GM19395 (cell line): Measurements from ENCODE around the gene COL4A1.

Experiments used
- ATAC-seq: cut with Tn5 transposase; IDR thresholded peaks from one replicate; pipeline ENCODE4 v1.9.1; 2021; ENCODE audit warnings: mild to moderate bottlenecking, moderate library complexity; ENCODE audit not compliant: unreplicated experiment

Gene COL4A1

DNA sequence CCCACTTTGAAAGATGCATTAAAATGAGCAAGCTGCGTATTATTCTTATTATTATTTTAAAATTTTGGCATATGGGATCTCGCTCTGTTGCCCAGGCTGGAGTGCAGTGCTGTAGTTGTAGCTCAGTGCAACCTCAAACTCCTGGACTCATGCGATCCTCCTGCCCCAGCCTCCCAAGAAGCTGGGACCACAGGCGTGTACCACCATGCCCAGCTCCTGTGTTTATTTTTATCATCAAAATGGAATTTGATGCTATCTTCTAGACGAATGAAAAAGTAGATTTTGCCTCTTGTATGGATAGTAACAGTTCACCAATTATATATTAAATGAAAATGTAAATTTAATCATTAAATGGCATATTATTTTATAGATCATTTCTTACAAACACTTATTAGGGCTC is 43.6 kb downstream of the COL4A1 start:
- ATAC-seq = no peak

DNA sequence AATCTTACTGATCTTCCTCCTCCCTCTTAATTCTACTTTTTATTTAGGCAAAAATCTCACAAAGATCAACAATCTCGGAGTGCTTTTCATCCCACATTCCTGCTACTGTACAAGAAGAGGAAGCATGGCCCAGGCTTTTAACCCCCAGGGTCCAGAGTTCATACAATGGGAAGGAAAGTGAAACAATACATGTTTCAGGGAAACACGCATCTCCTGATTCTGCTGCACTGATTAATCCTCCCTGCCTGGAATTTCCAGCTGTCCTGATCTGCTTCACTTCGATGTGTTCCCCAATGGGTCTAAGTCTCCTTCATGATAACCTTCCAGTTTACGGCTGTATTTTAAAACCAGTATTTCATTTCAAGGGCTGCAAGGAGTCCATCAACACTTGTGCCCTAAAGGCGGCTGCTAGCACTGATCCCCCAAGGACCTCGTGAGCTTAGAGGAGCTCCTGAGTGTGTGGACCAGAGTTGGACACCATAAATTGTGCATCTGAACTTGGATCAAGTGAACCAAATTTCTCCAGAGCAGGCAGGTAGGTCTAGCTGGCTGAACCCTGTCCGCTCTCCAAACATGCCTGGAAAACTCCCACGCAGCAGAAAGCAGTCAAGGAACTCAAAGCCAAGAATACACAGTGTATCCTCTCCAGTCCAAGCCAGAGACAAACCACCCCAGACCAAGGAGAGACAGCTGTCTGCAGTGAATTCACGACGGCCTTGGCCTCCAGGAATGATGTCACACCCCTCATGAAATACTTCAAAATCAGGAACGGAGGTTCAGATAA is 44.3 kb downstream of the COL4A1 start:
- ATAC-seq = no peak

DNA sequence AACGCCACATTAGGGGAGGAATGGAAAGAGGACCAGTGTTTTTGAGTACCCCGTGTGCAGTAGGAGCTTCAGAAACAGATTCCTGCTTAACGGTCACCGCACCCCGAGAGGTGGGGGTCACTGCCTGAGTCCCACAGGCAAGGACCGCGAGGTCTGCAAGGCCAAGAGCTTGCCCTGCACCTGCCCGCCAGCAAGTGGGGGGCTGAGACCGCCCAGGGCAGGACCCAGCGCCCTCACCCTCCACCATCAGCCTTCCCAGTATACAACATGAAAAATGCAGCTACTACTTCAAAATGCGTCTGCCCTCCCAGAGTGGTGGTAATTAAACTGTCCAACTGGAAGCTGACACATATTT is 44.9 kb downstream of the COL4A1 start:
- ATAC-seq = no peak

- no peak for ATAC-seq
Measured at GRCh38 chr13:110261166-110262081, 45.5 kb downstream of the COL4A1 start.

GRCh38 chr13:110259651-110260050 is 47.3 kb downstream of the COL4A1 start:
- no peak for ATAC-seq

DNA sequence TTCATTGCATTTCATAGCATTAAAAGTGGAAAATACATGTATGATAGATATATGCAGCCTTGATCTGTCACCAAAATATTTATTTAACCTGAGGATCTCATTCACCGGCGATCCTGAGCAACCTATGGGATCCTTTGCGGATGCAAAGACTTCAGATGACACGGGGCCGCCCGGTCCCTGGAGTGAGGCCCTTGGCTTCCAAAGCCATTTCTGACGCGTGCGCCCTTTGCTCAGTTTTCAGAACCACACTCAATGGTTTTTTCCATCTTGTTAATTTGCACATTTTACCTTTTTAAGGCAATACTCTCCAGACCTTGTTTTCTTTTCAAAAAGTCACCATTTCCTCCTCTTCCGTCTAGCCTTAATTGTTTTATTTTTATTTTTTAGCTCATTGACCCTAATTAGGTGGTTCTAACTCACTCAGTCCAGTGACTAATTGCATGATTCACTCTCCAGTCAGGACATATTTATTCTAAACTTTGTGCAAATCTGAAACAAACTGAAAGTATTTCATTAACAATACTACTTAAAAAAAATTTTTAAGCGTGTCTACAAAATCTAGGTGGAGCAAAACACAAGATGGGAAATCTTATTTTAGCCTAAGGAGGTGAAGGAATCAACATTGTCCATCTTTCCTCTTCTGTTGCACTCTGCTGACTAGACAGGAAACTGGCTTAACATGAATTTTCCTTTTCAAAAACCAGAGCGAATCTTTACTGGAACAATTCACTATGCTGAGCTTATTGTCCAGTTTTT is 47.9 kb downstream of the COL4A1 start:
- ATAC-seq = no peak

DNA sequence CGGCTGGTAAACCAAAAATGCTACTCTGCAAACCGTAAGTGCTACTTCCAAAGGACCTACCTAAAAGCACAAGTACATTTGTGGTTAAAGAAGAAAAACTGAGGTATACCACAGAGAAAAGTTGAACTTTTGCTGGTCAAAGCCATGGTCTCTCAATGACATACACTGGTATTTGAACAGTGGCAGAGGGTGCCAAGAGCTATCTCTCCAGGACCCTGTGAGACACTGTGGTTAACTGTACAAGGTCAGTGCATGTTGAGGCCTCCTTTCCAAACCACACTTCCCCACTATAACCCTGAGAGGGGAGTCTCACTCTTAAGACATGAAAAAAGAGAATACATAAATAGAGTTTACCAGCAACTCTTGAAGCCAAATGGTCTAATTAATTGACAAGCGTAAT is 49.5 kb downstream of the COL4A1 start:
- no peak for ATAC-seq

- ATAC-seq = no peak
Measured at GRCh38 chr13:110256126-110256905, 50.6 kb downstream of the COL4A1 start.

GRCh38 chr13:110254751-110255553 is 52.0 kb downstream of the COL4A1 start:
- no peak for ATAC-seq

DNA sequence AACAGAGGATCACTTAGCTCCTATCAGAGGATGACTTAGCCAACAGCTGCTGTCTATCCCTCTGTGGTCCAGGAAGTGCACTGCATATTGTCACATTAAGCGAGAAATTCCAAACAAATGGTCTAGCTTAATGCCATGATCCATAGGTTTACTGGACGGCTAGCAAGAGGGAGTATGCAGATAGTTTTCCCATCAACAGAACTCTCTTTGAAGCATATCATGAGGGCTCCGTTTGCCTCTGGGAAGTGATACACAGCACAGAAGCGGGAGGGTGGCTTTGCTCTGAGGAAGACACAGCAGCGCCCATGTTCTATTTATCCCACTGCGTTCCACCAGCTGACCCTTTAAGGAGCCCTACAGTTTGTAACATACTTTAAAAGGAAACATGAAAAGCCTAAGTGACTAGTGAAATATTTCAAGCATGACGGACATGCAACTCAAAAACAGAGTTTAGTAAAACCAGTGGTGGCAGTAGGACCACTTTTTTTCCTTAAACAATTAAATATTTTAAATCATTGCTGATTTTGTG is 52.7 kb downstream of the COL4A1 start:
- no peak for ATAC-seq

- no peak for ATAC-seq
Measured at GRCh38 chr13:110251193-110251819, 55.7 kb downstream of the COL4A1 start.

GRCh38 chr13:110250258-110250891 is 56.6 kb downstream of the COL4A1 start:
- no peak for ATAC-seq

DNA sequence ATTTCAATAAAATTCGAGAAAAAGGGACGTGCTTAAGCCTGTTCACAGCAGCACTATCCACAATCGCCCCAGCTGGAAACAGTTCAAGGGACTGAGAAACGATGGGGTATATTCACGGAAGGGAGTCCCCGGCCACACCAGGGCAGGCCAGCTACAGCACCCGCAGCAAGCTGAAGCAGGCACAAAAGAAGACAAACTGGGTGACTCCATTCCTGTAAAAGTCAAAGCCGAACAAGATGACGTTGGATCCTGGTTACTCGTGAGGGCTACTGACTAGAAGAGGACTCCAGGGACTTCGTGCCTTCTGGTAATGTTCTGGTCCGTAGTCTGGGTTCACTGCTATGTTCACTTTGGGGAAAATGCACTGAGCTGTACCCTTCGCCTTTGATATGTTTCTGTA is 57.6 kb downstream of the COL4A1 start:
- no peak for ATAC-seq

DNA sequence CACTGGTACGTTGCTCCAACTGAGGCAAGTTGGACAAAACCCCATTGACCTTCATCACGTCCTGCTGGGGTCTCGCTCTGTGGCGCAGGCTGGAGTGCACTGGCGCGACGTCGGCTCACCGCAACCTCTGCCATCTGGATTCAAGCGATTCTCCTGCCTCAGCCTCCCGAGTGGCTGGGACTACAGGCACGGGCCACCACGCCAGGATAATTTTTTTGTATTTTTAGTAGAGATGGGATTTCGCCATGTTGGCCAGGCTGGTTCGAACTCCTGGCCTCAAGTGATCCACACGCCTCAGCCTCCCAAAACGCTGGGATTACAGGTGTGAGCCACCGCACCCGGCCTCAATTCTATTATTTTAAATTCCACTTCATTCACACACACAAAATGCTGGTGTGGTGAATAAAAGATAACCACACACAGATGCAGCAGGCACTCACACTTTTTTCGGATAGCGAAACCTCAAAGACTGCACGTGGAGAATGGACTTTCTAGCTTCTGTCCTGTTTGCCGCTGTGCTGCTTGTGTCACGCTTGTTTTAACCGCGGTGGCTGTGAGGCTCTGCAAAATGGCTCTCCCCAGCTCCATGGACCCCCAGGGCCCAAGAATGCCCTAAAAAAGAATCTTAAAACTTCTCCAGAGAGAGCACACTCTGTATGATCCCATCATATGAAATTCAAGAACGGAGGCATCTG is 58.4 kb downstream of the COL4A1 start:
- no peak for ATAC-seq

DNA sequence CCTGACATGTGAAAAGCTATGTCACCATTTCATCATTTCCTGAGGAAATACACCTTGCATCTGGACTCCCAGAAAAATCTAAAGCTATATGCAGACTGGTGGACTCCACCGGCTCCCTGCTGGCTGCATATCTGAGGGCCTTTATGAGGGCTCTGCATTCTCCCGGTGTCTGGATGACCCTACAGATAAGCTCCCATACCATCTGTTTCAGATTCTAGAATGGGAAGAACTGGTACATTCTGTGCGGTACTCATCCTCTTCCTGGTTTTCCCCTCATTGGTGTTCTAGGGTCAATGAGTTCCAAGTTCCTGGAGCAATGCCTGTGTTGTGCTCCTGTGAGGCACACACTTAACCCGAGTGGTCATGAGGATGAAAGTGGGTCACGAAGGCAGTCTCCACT is 60.4 kb downstream of the COL4A1 start:
- ATAC-seq = no peak

- no peak for ATAC-seq
Measured at GRCh38 chr13:110245416-110245899, 61.5 kb downstream of the COL4A1 start.

DNA sequence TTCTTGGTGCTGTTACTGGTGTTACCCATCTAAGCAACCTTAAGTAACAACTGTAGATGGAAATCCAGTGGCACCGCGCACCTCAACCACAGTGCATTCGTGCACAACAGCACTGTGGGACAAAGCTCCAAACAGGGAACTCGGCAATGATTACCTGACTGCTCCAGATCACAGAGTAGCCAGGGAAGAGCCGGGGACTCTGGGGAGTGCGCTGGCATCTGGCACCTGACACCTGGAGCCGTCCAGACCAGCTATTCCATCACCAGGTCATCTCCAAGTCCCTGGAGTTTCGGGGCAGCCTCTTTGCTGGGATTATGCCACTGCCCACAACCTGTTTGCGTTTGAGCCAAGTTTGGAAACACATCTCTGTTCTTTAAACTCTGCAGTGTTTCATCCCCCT is 62.0 kb downstream of the COL4A1 start:
- no peak for ATAC-seq
